GM11168 (cell line): ENCODE data around the gene LRRC10.

ENCODE experiments used
- in situ Hi-C: fragments of 300-500 bp; cut with MboI; formaldehyde crosslinking; loops from one replicate; pipeline ENCODE4 v1.12.0; 2022; ENCODE audit warnings: low sequenced_read_pairs; ENCODE audit not compliant: unreplicated experiment

LRRC10 gene

DNA sequence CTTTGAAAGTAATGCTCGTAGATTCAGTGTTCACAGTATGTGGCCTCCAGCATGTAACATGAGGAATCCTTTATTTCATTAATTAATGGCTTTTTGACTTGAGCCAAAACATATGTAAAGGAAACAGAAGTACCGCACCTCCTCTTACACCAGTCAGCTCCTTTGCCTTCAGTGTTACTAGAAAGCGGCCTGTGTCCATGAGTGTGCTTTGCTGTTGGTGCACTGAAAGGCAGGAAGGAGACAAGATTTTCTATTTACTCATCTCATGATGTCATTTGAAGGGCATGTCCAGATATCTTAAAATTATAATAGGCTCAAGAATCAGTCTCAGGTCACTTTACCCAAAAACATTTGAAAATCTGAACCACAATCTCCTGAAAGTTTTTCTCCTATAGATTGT, 35.4 kb downstream of the LRRC10 start:
- in situ Hi-C loops: loop anchor here (10.0 kb wide), 1 partner anchor 221 kb away; the partner anchor contains the start of gene YEATS4

- in situ Hi-C loops: loop anchor here (10.0 kb wide), 1 partner anchor 216 kb away; the partner anchor contains the start of gene YEATS4
These were observed 39.9 kb downstream of the LRRC10 start for GRCh38 chr12:69570545-69571399.

- in situ Hi-C loops: loop anchor here (10.0 kb wide), 1 partner anchor 215 kb away; the partner anchor contains the start of gene YEATS4
These were observed 40.6 kb downstream of the LRRC10 start for GRCh38 chr12:69570000-69570516.

GRCh38 chr12:69569236-69569635, 41.5 kb downstream of the LRRC10 start:
- in situ Hi-C loops: no loop called here

GRCh38 chr12:69566603-69567002, 44.1 kb downstream of the LRRC10 start:
- in situ Hi-C loops: no loop called here

DNA sequence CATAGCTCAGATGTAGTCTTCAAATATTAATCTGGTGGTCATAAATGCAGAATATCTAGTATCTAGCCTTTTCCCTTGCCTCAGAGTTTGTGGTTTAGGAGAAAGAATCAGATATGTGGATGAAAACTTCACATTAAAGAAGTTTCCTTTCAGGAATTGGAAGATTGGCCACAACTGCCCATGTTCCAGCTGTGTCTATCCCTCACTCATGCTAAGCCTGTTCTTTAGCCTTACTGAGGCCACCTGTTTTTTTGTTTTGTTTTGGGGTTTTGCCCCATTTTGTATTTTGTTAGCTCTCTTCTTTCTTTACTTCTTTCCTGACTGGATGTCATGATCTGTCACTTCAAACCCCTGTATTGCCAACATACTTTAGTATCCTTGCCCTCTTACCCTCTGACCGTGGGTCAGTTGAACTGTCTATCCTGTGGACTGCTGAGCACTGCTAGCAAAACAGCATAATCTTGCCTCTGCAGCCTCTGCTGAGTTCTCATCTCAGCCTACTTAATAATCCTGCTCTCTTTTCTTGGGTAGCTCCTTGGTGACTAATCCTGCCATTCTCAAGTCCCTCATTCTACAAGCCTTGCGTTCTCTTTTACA, 47.4 kb downstream of the LRRC10 start:
- in situ Hi-C loops: no loop called here
